Central memory CD8-positive, alpha-beta T cell (primary cell): Measurements from ENCODE around the gene IFNL4.

Experiments used
- ATAC-seq: fragments of 150-1000 bp; cut with Tn5 transposase; replicated peaks from 2 replicates; pipeline ENCODE4 v1.10.0; 2022; ENCODE audit warnings: mild to moderate bottlenecking, moderate FRiP score, moderate number of reproducible peaks; ENCODE audit not compliant: poor library complexity, severe bottlenecking; ENCODE audit errors: extremely low read depth
- DNase-seq, 2 donors: peaks; one replicate each; pipeline ENCODE4 v3.0.0; 2021; ENCODE audit warnings: low spot score in 2 of 2
- H3K27ac Mint-ChIP-seq: one replicate; pipeline ENCODE4 v1.8.0; 2022; ENCODE audit warnings: low read depth, mild to moderate bottlenecking, moderate library complexity, mixed read lengths
- H3K27me3 Mint-ChIP-seq: one replicate; pipeline ENCODE4 v1.8.0; 2022; ENCODE audit warnings: mixed read lengths
- H3K36me3 Mint-ChIP-seq: one replicate; pipeline ENCODE4 v1.8.0; 2022; ENCODE audit warnings: mild to moderate bottlenecking, moderate library complexity, mixed read lengths; ENCODE audit not compliant: insufficient read depth
- H3K4me1 Mint-ChIP-seq: one replicate; pipeline ENCODE4 v1.8.0; 2022; ENCODE audit warnings: mixed read lengths
- H3K4me3 Mint-ChIP-seq: one replicate; pipeline ENCODE4 v1.8.0; 2022; ENCODE audit warnings: mild to moderate bottlenecking, moderate library complexity, mixed read lengths
- H3K9me3 Mint-ChIP-seq: one replicate; pipeline ENCODE4 v1.8.0; 2022; ENCODE audit warnings: mixed read lengths

Gene IFNL4

DNA sequence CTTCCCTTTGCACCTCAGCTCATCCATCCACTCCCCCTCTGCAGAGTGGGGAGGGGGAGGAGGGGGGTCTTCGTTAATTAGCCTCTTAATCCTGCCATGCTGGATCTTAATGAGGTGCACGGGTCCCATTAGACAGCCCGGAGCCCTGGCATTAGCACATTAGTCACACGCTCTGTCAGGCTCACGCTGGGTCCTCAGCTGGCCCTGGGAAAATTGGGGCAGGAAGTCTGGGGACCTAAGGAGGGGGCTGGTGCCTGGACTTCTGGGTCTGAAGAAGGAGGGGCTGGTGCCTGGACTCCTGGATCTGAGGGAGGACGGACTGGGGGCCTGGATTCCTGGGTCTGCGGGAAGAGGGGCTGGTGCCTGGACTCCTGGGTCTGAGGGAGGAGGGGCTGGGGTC is 52.3 kb downstream of the IFNL4 start:
- no peak overlapping the region for H3K4me3 Mint-ChIP-seq
- ATAC-seq, result no peak
- H3K9me3 Mint-ChIP-seq, result no peaks in the 10 kb centered on the region
- H3K36me3 Mint-ChIP-seq, result peaks cover 5% of the 10 kb centered on the region
- peak overlapping the region; percentile 78 for H3K27ac Mint-ChIP-seq
- peaks cover 23% of the 10 kb centered on the region for H3K4me1 Mint-ChIP-seq
- H3K27me3 Mint-ChIP-seq, result peaks cover 78% of the 10 kb centered on the region
- no peak for DNase-seq
